ENCODE results near the gene PRKG1.

The PRKG1 gene

GRCh38 chr10:52297747-52298146 is 1223.5 kb downstream of the PRKG1 start:
- H3K79me2 ChIP-seq (ENCODE audit: low read length), result no peaks in the 10 kb centered on the region
- no peak overlapping the region for H2AFZ ChIP-seq (ENCODE audit: low read depth, low read length)
- no peak overlapping the region for H3K4me3 ChIP-seq (ENCODE audit: low read length)
- H3K9ac ChIP-seq (ENCODE audit: low read length), result no peak overlapping the region
- no peak overlapping the region for H3K4me2 ChIP-seq (ENCODE audit: low read length)
- no peaks in the 10 kb centered on the region for H3K36me3 ChIP-seq (replicated peaks; ENCODE audit: low read depth, low read length)
- no peaks in the 10 kb centered on the region for H3K9me3 ChIP-seq (ENCODE audit: insufficient read depth, low read length)
- H4K20me1 ChIP-seq (ENCODE audit: insufficient read depth, low read length), result no peaks in the 10 kb centered on the region
- H3K4me1 ChIP-seq (ENCODE audit: low read length), result no peaks in the 10 kb centered on the region
- no peak overlapping the region for H3K27ac ChIP-seq (ENCODE audit: low read length)
- TF ChIP-seq EZH2phosphoT487 (IDR thresholded peaks at IDR 0.05; ENCODE audit: low read depth) (no peak), CTCF (IDR thresholded peaks at IDR 0.05; ENCODE audit: low read depth, low read length) (no peak)
- H3K27me3 ChIP-seq (ENCODE audit: low read depth, low read length), result no peaks in the 10 kb centered on the region

GRCh38 chr10:52300599-52301277 is 1226.5 kb downstream of the PRKG1 start:
- Histone ChIP-seq H4K20me1 (ENCODE audit: insufficient read depth, low read length) (no peaks in the 10 kb centered on the region), H3K4me1 (ENCODE audit: low read length) (no peaks in the 10 kb centered on the region), H3K9me3 (ENCODE audit: insufficient read depth, low read length) (no peaks in the 10 kb centered on the region), H3K27me3 (ENCODE audit: low read depth, low read length) (no peaks in the 10 kb centered on the region), H3K4me2 (ENCODE audit: low read length) (no peak overlapping the region), H3K36me3 (replicated peaks; ENCODE audit: low read depth, low read length) (no peaks in the 10 kb centered on the region), H3K27ac (ENCODE audit: low read length) (no peak overlapping the region), H3K79me2 (ENCODE audit: low read length) (no peaks in the 10 kb centered on the region), H3K9ac (ENCODE audit: low read length) (no peak overlapping the region), H2AFZ (ENCODE audit: low read depth, low read length) (no peak overlapping the region), H3K4me3 (ENCODE audit: low read length) (no peak overlapping the region)
- TF ChIP-seq CTCF (IDR thresholded peaks at IDR 0.05; ENCODE audit: low read depth, low read length) (no peak), EZH2phosphoT487 (IDR thresholded peaks at IDR 0.05; ENCODE audit: low read depth) (no peak)

GRCh38 chr10:52308251-52309031 is 1234.2 kb downstream of the PRKG1 start:
- H3K4me2 ChIP-seq (ENCODE audit: low read length), result peak overlapping the region; percentile 58
- H2AFZ ChIP-seq (ENCODE audit: low read depth, low read length), result 0 out of 2 replicates have a peak overlapping the region, but pooled peaks have one; percentile 53
- TF ChIP-seq EZH2phosphoT487 (IDR thresholded peaks at IDR 0.05; ENCODE audit: low read depth) (no peak), CTCF (IDR thresholded peaks at IDR 0.05; ENCODE audit: low read depth, low read length) (peak; percentile 53)
- no peak overlapping the region for H3K27ac ChIP-seq (ENCODE audit: low read length)
- H3K36me3 ChIP-seq (replicated peaks; ENCODE audit: low read depth, low read length), result no peaks in the 10 kb centered on the region
- no peak overlapping the region for H3K9ac ChIP-seq (ENCODE audit: low read length)
- H3K27me3 ChIP-seq (ENCODE audit: low read depth, low read length), result no peaks in the 10 kb centered on the region
- no peaks in the 10 kb centered on the region for H4K20me1 ChIP-seq (ENCODE audit: insufficient read depth, low read length)
- H3K9me3 ChIP-seq (ENCODE audit: insufficient read depth, low read length), result no peaks in the 10 kb centered on the region
- H3K4me1 ChIP-seq (ENCODE audit: low read length), result no peaks in the 10 kb centered on the region
- H3K79me2 ChIP-seq (ENCODE audit: low read length), result no peaks in the 10 kb centered on the region
- peak overlapping the region; percentile 61 for H3K4me3 ChIP-seq (ENCODE audit: low read length)

GRCh38 chr10:52312942-52313255 is 1238.6 kb downstream of the PRKG1 start:
- no peak overlapping the region for H3K27ac ChIP-seq (ENCODE audit: low read length)
- H3K9me3 ChIP-seq (ENCODE audit: insufficient read depth, low read length), result no peaks in the 10 kb centered on the region
- no peak overlapping the region for H3K4me3 ChIP-seq (ENCODE audit: low read length)
- no peak overlapping the region for H2AFZ ChIP-seq (ENCODE audit: low read depth, low read length)
- no peaks in the 10 kb centered on the region for H3K79me2 ChIP-seq (ENCODE audit: low read length)
- no peak for TF ChIP-seq CTCF (IDR thresholded peaks at IDR 0.05; ENCODE audit: low read depth, low read length)
- no peak for TF ChIP-seq EZH2phosphoT487 (IDR thresholded peaks at IDR 0.05; ENCODE audit: low read depth)
- no peaks in the 10 kb centered on the region for H3K36me3 ChIP-seq (replicated peaks; ENCODE audit: low read depth, low read length)
- H3K27me3 ChIP-seq (ENCODE audit: low read depth, low read length), result no peaks in the 10 kb centered on the region
- no peaks in the 10 kb centered on the region for H3K4me1 ChIP-seq (ENCODE audit: low read length)
- H4K20me1 ChIP-seq (ENCODE audit: insufficient read depth, low read length), result no peaks in the 10 kb centered on the region
- no peak overlapping the region for H3K4me2 ChIP-seq (ENCODE audit: low read length)
- no peak overlapping the region for H3K9ac ChIP-seq (ENCODE audit: low read length)

Measured in OCI-LY3 (cell line).